Immature natural killer cell (primary cell): Measurements from ENCODE around the gene NPNT. TPM values are rescaled to one million over a fixed set of nuclear protein-coding genes. Genes with fewer than 3 reads are reported as not detected.

Experiments
- DNase-seq, 3 donors: peaks; one replicate each; pipeline ENCODE4 v3.0.0; 2022; ENCODE audit warnings: mixed read lengths in 1 of 3
- H3K27ac Mint-ChIP-seq, 6 donors: one replicate each; pipeline ENCODE4 v1.8.0; 2020; ENCODE audit warnings: mixed read lengths in 6 of 6, mild to moderate bottlenecking in 5 of 6, inconsistent platforms in 4 of 6, moderate library complexity in 3 of 6
- H3K27me3 Mint-ChIP-seq, 3 donors: one replicate each; pipeline ENCODE4 v1.8.0; 2020 to 2021; ENCODE audit warnings: low read depth in 3 of 3, mild to moderate bottlenecking in 3 of 3, mixed read lengths in 3 of 3, moderate library complexity in 3 of 3, inconsistent platforms in 1 of 3
- H3K36me3 Mint-ChIP-seq, 3 donors: one replicate each; pipeline ENCODE4 v1.8.0; 2020; ENCODE audit warnings: mixed read lengths in 3 of 3, inconsistent platforms in 2 of 3, mild to moderate bottlenecking in 2 of 3
- H3K4me1 Mint-ChIP-seq, 2 donors: one replicate each; pipeline ENCODE4 v1.8.0; 2020; ENCODE audit warnings: inconsistent platforms in 2 of 2, mild to moderate bottlenecking in 2 of 2, mixed read lengths in 2 of 2, moderate library complexity in 1 of 2
- H3K4me3 Mint-ChIP-seq, 5 donors: one replicate each; pipeline ENCODE4 v1.8.0; 2020; ENCODE audit warnings: mild to moderate bottlenecking in 5 of 5, mixed read lengths in 5 of 5, inconsistent platforms in 3 of 5, moderate library complexity in 3 of 5
- H3K9me3 Mint-ChIP-seq, 6 donors: one replicate each; pipeline ENCODE4 v1.8.0; 2020; ENCODE audit warnings: mild to moderate bottlenecking in 6 of 6, mixed read lengths in 6 of 6, inconsistent platforms in 4 of 6, moderate library complexity in 3 of 6
- polyA plus RNA-seq, 3 donors: library from polyadenylated mRNA; unstranded; fragments of 300-500 nt; fragmentation: Illumina TruSeq; gene quantifications; one replicate each; pipeline ENCODE4 v1.2.3, GENCODE V29; 2021

Gene NPNT
- polyA plus RNA-seq, 3 donors from 2014 or later, result not detected

DNA sequence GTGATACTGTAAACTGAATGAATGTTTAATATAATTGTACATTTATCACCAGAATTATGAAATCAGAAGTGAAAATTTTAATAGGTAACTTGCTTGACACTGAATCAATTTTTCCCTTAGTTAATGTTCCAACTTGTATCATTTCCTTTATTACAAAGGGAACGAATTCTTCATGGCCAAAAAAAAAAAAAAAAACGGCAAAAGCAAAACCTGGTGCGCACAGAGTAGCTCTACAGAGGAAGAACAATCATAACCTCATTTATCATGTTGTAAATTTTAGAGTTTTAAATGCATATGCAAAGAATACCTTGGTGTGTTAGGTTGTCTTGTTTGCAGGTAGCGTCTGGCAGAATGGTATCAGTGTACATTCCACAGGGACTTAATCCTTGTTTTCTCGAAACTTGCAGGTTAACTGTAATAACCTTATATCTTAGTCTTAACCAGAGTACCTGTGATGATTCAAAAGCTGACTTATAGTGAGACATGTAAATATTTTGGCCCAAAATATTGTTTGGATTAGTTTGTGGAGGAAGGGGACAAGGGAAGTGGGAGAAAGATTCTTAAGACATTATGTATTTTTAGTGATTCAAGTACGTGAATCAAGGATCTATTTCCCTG, 70.0 kb downstream of the NPNT start:
- no peak overlapping the region for H3K27ac Mint-ChIP-seq
- no peaks in the 10 kb centered on the region for H3K36me3 Mint-ChIP-seq
- H3K4me1 Mint-ChIP-seq, result no peaks in the 10 kb centered on the region
- H3K4me3 Mint-ChIP-seq, result no peak overlapping the region
- H3K9me3 Mint-ChIP-seq, result peaks cover 0 to 13% (median 1%) of the 10 kb centered on the region in 6 donors
- no peak for DNase-seq
- peaks cover 0 to 2% (median 1%) of the 10 kb centered on the region in 3 donors for H3K27me3 Mint-ChIP-seq

DNA sequence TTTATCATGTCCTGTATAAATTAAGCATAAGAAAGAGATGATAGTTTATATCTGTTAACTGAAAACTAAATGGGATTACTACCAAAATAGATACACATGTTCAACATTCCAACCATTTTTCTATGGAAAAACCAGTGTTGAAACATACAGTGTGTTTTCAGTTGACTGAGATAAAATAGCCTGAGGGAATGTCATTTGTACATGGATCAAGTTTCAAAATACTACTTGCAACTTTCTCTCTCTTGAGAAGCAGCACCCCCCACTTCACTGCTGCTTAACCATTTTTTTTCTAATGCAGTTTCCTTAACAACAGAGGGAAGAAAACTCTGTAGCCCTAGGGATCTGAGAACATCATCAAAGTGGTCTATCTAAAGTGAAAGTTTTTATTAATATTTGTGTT, 70.8 kb downstream of the NPNT start:
- H3K4me3 Mint-ChIP-seq, result no peak overlapping the region
- H3K4me1 Mint-ChIP-seq, result no peaks in the 10 kb centered on the region
- H3K27me3 Mint-ChIP-seq, result peaks cover 0 to 2% (median 1%) of the 10 kb centered on the region in 3 donors
- H3K27ac Mint-ChIP-seq, result no peak overlapping the region
- no peaks in the 10 kb centered on the region for H3K36me3 Mint-ChIP-seq
- no peak for DNase-seq
- peaks cover 0 to 13% (median 1%) of the 10 kb centered on the region in 6 donors for H3K9me3 Mint-ChIP-seq

DNA sequence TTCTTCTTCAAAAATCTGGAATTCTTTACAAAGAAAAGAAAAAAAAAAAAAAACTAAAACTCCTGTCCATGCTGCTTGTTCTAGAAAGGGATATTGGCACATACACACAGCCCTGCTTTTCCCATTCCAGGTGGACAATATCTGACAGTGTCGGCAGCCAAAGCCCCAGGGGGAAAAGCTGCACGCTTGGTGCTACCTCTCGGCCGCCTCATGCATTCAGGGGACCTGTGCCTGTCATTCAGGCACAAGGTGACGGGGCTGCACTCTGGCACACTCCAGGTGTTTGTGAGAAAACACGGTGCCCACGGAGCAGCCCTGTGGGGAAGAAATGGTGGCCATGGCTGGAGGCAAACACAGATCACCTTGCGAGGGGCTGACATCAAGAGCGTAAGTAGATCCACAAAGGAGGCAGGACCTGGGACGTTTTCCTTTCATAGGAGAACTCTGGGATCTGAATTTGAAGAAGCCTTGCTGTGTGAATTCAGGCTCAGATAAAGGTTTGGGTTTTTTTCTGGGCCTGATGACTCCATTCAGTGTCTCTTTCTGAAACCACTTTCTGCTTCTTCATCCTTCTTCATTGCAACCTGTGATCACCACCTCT, 71.9 kb downstream of the NPNT start:
- no peaks in the 10 kb centered on the region for H3K36me3 Mint-ChIP-seq
- H3K9me3 Mint-ChIP-seq, result peaks cover 0 to 12% (median under 1%) of the 10 kb centered on the region in 6 donors
- H3K4me3 Mint-ChIP-seq, result no peak overlapping the region
- no peaks in the 10 kb centered on the region for H3K4me1 Mint-ChIP-seq
- peaks cover 0 to 2% (median 1%) of the 10 kb centered on the region in 3 donors for H3K27me3 Mint-ChIP-seq
- H3K27ac Mint-ChIP-seq, result no peak overlapping the region
- DNase-seq, result no peak

DNA sequence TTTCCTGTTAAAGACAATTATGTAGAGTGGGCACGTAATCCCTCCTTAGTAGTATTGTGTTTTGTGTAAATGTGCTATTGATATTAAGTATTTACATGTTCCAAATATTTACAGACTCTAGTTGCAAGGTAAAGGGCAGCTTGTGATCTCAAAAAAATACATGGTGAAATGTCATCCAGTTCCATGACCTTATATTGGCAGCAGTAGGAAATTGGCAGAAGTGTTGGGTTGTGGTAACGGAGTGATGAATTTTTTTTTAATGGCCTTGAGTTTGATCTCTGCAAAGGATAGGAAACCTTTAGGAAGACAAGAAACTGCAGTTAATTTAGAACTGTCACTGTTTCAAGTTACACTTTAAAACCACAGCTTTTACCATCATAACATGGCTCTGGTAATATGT, 74.3 kb downstream of the NPNT start:
- Mint-ChIP-seq H3K4me3 (no peak overlapping the region), H3K27me3 (peaks cover 1 to 2% (median 2%) of the 10 kb centered on the region in 3 donors), H3K27ac (no peak overlapping the region), H3K4me1 (no peaks in the 10 kb centered on the region), H3K9me3 (peaks cover 0 to 12% (median 0%) of the 10 kb centered on the region in 6 donors), H3K36me3 (no peaks in the 10 kb centered on the region)
- no peak for DNase-seq

DNA sequence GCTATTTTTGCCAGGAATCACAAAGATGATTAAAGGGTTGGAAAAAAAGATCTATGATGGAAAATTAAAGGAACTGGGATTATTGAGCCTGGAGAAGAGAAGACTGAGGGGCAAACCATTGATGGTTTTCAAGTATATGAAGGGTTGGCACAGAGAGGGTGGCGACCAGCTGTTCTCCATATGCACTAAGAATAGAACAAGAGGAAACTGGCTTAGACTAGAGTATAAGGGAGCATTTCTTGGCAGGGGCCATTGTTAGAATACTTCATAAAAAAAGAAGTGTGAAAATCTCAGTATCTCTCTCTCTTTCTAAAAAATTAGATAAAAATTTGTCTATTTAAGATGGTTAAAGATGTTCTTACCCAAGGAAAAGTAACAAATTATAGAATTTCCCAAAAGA, 75.1 kb downstream of the NPNT start:
- H3K36me3 Mint-ChIP-seq, result no peaks in the 10 kb centered on the region
- H3K27ac Mint-ChIP-seq, result no peak overlapping the region
- no peak overlapping the region for H3K4me3 Mint-ChIP-seq
- H3K4me1 Mint-ChIP-seq, result no peaks in the 10 kb centered on the region
- H3K27me3 Mint-ChIP-seq, result peaks cover 1 to 2% (median 2%) of the 10 kb centered on the region in 3 donors
- H3K9me3 Mint-ChIP-seq, result peaks cover 0 to 12% (median 0%) of the 10 kb centered on the region in 6 donors
- DNase-seq, result no peak

DNA sequence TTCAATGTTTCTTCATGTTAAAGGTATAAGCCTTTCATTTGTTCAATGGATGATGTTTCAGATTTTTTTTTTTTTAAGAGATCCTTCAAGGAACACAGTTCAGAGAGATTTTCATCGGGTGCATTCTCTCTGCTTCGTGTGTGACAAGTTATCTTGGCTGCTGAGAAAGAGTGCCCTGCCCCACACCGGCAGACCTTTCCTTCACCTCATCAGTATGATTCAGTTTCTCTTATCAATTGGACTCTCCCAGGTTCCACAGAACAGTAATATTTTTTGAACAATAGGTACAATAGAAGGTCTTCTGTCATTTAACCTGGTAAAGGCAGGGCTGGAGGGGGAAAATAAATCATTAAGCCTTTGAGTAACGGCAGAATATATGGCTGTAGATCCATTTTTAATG, 75.8 kb downstream of the NPNT start:
- peaks cover 0 to 12% (median 0%) of the 10 kb centered on the region in 6 donors for H3K9me3 Mint-ChIP-seq

DNA sequence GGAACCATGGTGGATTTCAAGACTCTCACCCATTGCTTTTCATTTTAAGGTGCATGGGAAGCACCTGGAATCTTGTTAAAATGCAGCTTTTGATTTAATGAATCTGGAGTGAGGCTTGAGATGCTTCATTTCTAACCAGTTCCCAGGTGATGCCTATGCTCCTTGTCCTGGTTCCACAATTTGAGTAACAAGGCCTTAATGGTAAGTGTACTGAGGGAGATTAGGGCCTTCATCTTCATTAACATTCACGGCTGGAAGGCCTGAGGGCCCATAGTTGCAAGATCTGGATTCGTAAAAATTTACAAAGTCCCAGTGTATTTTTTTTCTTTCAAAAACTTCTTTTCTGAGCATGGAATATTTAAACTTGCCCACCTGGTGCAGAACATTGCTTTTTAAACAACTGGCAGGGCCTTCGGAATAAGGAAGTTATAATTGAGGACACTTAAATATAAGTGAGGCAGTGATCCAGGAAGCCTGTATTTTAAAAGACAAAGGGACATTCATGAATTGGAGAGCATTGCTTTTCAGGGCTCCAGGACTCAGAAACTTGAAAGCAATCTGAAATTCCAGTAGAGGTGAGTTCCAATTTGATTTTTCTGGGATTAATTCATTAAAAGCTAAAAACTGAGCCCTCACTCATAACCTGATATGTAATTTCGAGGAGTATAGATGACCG, 77.8 kb downstream of the NPNT start:
- no peak for DNase-seq
- Mint-ChIP-seq H3K9me3 (peaks cover 0 to 16% (median under 1%) of the 10 kb centered on the region in 6 donors), H3K36me3 (no peaks in the 10 kb centered on the region), H3K4me1 (no peaks in the 10 kb centered on the region), H3K27ac (no peak overlapping the region), H3K4me3 (no peak overlapping the region), H3K27me3 (peaks cover 0 to 2% (median 1%) of the 10 kb centered on the region in 3 donors)

More for the DNA sequence above, 75.8 kb downstream of the NPNT start:
- no peak overlapping the region for H3K4me3 Mint-ChIP-seq
- H3K27ac Mint-ChIP-seq, result no peak overlapping the region
- H3K27me3 Mint-ChIP-seq, result peaks cover 1 to 2% (median 2%) of the 10 kb centered on the region in 3 donors
- DNase-seq, result no peak
- no peaks in the 10 kb centered on the region for H3K36me3 Mint-ChIP-seq
- no peaks in the 10 kb centered on the region for H3K4me1 Mint-ChIP-seq

DNA sequence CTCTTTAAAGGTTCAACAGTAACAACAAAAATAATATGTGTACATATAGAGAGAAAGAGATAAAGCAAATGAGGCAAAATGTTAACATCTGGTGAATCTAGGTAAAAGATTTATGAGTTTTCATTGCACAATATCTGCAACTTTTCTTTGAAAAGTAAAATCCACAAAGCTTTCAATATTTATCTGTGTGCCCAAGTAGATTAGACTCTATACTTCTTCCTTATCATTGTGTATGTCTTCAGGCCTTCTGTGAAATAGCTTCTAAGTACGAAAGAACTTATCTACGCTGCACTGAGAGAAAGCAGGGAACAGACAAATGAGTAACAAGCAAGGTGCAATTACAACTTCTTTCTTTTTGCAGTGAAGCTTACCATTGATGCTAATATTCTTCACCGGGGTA, 81.6 kb downstream of the NPNT start:
- H3K27ac Mint-ChIP-seq, result no peak overlapping the region
- H3K36me3 Mint-ChIP-seq, result no peaks in the 10 kb centered on the region
- peaks cover 0 to 11% (median 1%) of the 10 kb centered on the region in 6 donors for H3K9me3 Mint-ChIP-seq
- H3K27me3 Mint-ChIP-seq, result peaks cover 0 to 2% (median 1%) of the 10 kb centered on the region in 3 donors
- no peaks in the 10 kb centered on the region for H3K4me1 Mint-ChIP-seq
- H3K4me3 Mint-ChIP-seq, result no peak overlapping the region
- no peak for DNase-seq

DNA sequence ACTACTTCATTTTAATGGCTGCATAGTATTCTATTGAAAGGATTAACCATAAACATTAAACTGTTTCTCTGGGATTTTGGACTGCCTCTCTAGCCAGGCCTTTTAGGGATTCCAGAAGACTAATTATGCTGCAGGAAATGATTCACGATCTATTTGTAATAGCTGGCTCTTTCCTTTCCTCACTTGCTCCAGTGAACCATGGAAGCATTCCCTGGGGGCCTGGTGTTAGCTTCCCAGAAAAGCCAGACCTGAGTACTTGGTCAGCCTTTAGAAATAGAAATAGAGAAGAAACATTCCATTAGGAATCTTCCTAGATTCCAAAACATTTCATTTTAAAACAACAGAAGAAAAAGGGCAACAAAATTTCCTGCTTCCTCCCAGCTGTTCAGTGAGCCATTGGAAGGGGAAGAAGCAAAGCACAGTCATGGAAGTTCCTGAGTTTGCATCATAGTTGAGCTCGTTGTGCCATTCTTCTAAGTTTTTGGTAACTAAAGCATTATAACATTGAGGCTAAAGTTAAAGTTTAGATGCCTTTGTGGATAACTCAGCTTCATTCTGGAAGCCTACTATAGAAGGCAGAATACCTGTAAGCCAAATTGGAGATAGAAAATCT, 83.5 kb downstream of the NPNT start:
- Mint-ChIP-seq H3K4me3 (no peak overlapping the region), H3K4me1 (no peaks in the 10 kb centered on the region), H3K9me3 (peaks cover 0 to 12% (median 3%) of the 10 kb centered on the region in 6 donors), H3K27me3 (no peaks in the 10 kb centered on the region), H3K27ac (no peak overlapping the region), H3K36me3 (peaks cover 0 to 4% (median 0%) of the 10 kb centered on the region in 3 donors)
- DNase-seq, result no peak

DNA sequence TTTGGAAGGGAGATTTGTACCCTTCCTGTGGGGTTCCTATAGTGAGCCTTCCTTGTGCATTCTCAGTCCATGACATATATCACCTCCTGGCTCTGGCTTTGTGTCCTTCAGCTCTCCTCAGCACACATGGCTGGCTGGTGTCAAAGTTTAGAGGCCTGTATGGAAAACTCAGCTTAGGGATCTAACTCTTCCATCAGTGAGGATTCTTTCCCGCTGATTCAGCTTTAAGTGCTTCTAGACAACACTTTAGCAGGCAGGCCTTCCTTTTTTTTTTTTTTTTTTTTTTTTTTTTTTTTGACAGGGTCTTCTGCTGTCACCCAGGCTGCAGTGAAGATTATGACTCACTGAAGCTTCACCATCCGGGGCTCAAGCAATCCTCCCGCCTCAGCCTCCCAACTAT, 84.2 kb downstream of the NPNT start:
- Mint-ChIP-seq H3K36me3 (peaks cover 0 to 4% (median 0%) of the 10 kb centered on the region in 3 donors), H3K27me3 (no peaks in the 10 kb centered on the region), H3K4me3 (no peak overlapping the region), H3K4me1 (no peaks in the 10 kb centered on the region), H3K9me3 (peaks cover 0 to 12% (median 3%) of the 10 kb centered on the region in 6 donors), H3K27ac (no peak overlapping the region)
- DNase-seq, result no peak

DNA sequence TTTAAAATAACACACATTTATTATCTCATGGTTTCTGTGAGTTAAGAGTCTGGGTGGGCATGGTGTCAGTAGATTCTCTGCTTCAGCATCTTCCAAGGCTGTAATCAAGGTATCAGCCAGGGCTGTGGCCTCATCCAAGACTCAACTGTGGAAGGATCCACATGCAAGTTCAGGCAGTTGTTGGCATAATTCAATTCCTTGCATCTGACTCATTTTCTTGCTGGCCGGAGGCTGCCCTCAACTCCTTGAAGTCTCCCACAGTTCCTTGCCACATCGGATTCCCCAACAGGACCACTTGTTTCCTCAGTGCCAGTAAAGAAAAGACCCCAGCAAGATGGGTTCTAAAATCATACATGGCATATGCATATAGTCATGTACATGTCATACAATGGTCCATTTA, 93.4 kb downstream of the NPNT start:
- Mint-ChIP-seq H3K4me3 (no peak overlapping the region), H3K4me1 (no peaks in the 10 kb centered on the region), H3K36me3 (peaks cover 0 to 2% (median 0%) of the 10 kb centered on the region in 3 donors), H3K9me3 (peaks cover 0 to 11% (median 3%) of the 10 kb centered on the region in 6 donors), H3K27ac (no peak overlapping the region), H3K27me3 (peaks cover 0 to 2% (median 2%) of the 10 kb centered on the region in 3 donors)
- DNase-seq, result no peak

DNA sequence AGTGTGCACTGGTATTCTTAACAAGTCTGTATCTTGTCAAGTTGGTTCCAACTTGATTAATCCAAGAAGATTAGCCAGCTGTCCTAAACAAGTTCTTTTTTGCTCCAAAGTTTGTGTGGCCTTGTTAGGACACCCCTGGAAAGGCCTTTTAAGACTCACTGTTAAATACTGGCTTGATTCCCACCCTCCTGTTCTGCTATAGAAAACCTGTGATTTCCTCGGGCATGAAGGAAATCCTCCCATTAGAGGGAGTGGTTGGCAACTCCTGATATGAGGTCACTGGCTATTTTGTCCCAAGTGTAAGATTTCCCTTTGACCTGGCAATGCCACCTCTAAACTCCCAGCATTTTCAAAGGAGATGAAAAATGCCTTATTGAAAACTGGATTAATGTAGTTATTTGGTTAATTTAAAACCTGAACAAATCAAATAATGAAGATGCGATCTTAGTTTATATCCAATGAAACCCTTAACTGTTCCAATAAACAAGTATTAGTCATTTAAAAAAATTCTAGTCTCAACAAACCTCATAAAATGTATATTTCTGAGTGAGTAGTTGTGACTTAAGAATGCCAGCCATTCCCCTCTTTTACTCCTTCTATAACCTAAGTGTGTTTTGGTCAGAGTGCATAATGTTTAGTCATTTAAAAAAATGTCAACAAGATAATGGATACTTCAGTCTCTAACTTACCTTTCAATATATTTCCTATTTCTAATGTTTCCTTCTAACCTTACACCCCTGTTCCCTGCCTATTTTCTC, 94.4 kb downstream of the NPNT start:
- no peak overlapping the region for H3K4me3 Mint-ChIP-seq
- H3K9me3 Mint-ChIP-seq, result peaks cover 0 to 11% (median 4%) of the 10 kb centered on the region in 6 donors
- no peaks in the 10 kb centered on the region for H3K36me3 Mint-ChIP-seq
- no peak for DNase-seq
- H3K27me3 Mint-ChIP-seq, result peaks cover 0 to 3% (median 2%) of the 10 kb centered on the region in 3 donors
- no peak overlapping the region for H3K27ac Mint-ChIP-seq
- H3K4me1 Mint-ChIP-seq, result no peaks in the 10 kb centered on the region

DNA sequence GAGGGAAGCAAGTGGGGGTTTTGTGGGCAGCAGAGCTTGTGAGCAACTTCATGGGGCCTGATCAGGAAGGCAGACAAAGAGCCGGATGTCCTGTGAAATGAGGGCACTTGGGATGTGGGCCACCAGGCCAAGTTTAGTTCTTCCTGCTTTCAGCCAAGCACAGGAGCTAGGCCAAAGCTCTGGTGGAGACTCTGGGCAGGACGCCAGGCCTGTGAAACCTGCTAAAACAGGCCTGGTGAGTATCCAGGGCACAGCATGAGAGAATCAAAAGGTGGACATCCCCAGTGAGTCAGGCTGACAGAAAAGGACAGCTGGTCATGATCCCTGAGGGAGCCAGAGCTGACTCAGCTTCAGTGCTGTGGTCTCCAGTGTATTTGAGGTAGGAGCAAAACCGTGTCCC, 95.7 kb downstream of the NPNT start:
- Mint-ChIP-seq H3K36me3 (no peaks in the 10 kb centered on the region), H3K4me1 (no peaks in the 10 kb centered on the region), H3K4me3 (no peak overlapping the region), H3K27ac (no peak overlapping the region), H3K27me3 (peaks cover 0 to 3% (median 2%) of the 10 kb centered on the region in 3 donors), H3K9me3 (peaks cover 0 to 11% (median 5%) of the 10 kb centered on the region in 6 donors)
- DNase-seq, result no peak
